Measurements from ENCODE around the gene ZNF213.

ZNF213 gene

GRCh38 chr16:3190949-3191353 is 56.1 kb downstream of the ZNF213 start:
- peaks cover 43% of the 10 kb centered on the region for H3K27me3 ChIP-seq (ENCODE audit: insufficient read depth, low read length)
- no peak overlapping the region for H3K27ac ChIP-seq (ENCODE audit: low read depth, low read length)
- 2% methylated on average over 16 of the region's 16 CpGs for WGBS
- H3K4me3 ChIP-seq (ENCODE audit: low read length), result peak overlapping the region; percentile 88
- no peaks in the 10 kb centered on the region for H3K36me3 ChIP-seq (ENCODE audit: insufficient read depth, low read length)
- H3K9me3 ChIP-seq (ENCODE audit: insufficient read depth, low read depth, low read length), result no peaks in the 10 kb centered on the region
- peaks cover 3% of the 10 kb centered on the region; the same call in 1 of the 2 replicates for H3K4me1 ChIP-seq (ENCODE audit: insufficient read depth, low read length)
- no peak overlapping the region for H3K9ac ChIP-seq (ENCODE audit: low read depth, low read length)
